HG03342 (cell line): ENCODE results near the gene GDPD3.

Source experiments
- ATAC-seq: cut with Tn5 transposase; IDR thresholded peaks from one replicate; pipeline ENCODE4 v1.9.1; 2021; ENCODE audit warnings: mild to moderate bottlenecking, moderate library complexity; ENCODE audit not compliant: unreplicated experiment

Gene GDPD3, protein sequence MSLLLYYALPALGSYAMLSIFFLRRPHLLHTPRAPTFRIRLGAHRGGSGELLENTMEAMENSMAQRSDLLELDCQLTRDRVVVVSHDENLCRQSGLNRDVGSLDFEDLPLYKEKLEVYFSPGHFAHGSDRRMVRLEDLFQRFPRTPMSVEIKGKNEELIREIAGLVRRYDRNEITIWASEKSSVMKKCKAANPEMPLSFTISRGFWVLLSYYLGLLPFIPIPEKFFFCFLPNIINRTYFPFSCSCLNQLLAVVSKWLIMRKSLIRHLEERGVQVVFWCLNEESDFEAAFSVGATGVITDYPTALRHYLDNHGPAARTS

DNA sequence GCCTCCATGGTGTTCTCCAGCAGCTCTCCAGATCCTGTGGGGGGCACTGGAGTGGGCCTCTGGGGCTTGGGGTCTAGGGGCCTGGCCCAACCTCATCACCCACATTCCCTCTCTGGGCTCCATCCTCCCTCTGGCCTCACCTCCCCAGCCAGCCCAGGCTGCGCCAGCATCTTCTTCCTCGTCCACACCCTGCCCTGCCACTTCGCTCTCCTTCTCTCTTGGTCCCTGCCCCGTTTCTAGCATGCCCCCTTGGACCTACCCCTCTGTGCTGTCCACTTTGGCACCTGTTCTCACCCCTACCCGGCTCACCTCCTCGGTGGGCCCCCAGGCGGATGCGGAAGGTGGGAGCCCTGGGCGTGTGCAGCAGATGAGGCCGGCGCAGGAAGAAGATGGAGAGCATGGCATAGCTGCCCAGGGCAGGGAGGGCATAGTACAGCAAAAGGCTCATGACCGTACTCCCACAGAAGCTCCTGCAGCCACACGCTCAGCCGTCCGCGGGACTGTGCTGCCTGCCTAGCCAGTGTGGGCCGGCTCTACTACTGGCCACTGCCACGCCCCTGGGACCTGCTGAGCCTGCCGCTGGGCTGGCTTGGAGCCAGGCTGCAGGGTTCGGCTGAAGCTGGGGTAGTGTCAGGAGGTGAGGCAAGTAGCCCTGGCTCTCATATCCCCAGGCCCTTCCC lies at the start of gene GDPD3:
GDPD3 (minus strand) TSS at position 507 of the 680 bp plus-strand sequence; CDS start at position 448, 59 bp downstream.
- no peak for ATAC-seq

DNA sequence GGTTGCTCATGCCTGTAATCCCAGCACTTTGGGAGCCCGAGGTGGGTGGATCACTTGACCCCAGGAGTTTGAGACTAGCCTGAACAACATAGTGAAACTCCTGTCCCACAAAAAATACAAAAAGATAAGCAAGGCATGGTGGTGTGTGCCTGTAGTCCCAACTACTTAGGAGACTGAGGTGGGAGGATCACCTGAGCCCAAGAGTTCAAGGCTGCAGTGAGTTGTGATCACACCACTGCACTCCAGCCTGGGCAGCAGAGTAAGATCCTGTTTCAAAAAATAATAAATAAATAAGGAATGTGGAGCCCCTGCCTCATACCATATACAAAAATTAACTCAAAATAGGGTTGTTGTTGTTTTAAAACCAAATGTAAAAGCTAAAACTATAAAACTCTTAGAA lies 43.9 kb upstream of the GDPD3 start:
- ATAC-seq, result no peak

DNA sequence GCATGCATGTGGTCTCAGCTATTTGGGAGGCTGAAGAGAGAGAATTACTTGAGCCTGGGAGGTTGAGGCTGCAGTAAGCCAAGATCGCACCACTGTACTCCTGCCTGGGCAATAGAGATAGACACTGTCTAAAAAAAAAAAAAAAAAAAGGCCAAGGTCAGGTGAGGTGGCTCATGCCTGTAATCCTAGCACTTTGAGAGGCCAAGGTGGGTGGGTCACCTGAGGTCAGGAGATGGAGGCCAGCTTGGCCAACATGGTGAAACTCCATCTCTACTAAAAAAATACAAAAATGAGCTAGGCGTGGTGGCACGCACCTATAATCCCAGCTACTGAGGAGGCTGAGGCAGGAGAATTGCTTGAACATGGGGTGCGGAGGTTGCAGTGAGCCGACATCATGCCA lies 41.9 kb upstream of the GDPD3 start:
- no peak for ATAC-seq

DNA sequence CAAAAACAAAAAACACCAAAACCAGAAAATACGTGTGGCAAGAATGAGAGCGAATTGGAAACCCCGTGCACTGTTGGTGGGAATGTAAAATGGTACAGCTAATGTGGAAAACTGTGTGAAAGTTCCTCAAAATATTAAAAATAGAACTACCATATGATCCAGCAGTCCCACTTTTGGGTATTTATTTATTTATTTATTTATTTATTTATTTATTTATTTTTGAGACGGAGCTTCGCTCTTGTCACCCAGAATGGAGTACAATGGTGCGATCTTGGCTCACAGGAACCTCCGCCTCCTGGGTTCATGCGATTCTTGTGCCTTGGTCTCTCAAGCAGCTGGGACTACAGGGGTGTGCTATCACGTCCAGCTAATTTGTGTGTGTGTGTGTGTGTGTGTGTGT lies 39.2 kb upstream of the GDPD3 start:
- ATAC-seq, result no peak

DNA sequence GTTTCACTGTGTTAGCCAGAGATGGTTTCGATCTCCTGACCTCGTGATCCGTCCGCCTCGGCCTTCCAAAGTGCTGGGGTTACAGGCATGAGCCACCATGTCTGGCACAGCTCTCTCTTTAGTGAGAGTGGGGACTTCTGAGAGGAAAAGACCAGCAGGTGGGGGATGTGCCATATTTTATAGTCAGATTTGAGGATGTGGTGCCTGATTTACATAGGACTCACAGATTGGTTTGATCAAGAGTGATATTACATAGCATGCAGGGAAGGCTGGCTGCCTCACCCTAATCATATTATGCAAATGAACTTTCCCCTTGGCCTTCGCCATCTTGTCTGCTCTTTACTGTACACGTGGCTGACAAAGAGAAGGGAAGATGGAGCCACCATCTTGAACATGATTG lies 37.8 kb upstream of the GDPD3 start:
- ATAC-seq, result no peak

DNA sequence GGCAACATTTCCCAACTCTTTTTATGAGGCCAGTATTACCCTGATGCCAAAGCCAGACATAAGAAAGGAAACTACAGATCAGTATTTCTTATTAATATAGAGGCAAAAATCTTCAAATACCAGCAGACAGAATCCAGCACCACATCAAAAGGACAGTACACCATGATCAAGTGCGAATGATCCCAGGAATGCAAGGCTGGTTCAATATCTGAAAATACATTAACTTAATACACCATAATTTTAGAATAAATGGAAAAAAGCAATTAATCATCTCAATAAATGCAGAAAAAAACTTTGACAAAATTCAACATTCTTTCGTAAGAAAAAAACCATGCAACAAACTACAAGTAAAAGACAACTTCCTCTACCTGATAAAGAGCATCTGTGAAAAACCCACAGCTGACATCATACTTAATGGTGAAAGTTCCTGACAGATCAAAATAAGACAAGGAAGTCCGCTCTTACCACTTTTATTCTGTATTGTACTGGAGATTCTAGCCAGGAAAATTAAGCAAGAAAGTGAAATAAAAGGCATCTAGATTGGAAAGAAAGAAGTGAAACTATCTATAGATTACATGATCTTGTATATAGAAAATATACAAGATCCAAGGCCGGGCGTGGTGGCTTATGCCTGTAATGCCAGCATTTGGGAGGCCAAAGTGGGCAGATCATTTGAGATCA lies 36.1 kb upstream of the GDPD3 start:
- no peak for ATAC-seq

DNA sequence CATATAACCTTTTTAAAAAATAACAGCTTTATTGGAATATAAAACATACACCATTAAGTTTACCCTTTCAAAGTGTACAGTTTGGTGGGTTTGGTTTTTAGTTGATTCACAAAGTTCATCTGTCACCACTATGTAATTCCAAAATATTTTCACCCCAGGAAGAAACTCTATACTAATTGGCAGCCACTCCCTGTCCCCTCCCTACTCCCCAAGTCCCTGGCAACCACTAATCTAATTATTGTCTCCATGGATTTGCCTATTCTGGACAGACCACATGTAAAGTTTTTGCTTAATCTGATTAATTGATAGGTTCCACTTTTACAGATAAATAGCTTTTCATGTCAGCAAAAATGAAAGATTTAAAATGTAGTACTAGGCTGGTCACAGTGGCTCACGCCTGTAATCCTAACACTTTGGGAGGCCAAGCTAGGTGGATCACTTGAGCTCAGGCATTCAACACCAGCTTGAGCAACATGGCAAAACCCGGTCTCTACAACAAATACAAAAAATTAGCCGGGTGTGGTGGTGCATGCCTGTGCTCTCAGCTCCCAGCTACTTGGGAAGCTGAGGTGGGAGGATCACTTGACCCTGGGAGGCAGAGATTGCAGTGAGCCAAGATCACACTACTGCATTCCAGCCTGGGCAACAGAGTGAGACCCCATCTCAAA lies 34.6 kb upstream of the GDPD3 start:
- no peak for ATAC-seq

DNA sequence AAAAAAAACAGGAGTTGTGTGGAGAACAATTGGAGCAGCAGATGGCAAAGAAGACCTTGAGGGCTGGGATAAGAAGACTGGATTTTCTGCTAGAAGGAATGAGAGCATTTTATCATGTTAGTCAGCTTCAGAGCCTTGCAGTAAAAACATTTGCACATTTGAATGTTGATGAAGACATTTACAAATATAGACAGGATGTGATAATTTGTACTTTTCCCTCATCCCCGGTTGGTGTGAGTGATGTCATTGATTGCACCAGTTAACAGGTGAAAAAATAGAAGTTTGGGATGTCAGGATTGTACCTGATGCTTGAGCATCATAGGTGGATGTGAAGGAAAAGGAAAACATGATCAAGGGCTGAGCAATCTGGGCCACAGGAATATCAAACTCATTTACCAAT lies 32.3 kb upstream of the GDPD3 start:
- no peak for ATAC-seq

DNA sequence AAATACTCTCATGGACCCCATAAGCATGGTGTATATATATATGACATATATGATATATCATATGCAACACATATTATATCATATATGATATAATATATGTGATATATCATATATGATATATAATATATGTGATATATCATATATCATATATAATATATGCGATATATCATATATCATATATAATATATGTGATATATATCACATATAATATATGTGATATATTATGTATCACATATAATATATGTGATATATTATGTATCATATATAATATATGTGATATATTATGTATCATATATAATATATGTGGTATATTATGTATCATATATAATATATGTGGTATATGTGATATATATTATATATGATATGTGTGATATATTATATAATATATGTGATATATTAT lies 31.6 kb upstream of the GDPD3 start:
- no peak for ATAC-seq

DNA sequence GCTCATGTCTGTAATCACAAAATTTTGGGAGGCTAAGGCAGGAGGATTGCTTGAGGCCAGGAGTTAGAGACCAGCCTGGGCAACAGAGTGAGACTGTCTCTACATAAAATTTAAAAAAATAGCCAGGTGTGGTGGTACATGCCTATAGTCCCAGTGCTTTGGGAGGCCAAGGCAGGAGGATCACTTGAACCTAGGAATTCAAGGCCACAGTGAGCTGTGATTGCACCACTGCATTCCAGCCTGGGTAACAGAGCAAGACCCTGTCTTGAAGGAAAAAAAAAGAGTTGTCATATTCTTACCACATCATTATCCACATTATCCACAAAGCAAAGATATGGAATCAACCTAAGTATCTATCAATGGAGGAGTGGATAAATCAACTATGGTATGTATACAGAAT lies 30.7 kb upstream of the GDPD3 start:
- no peak for ATAC-seq

DNA sequence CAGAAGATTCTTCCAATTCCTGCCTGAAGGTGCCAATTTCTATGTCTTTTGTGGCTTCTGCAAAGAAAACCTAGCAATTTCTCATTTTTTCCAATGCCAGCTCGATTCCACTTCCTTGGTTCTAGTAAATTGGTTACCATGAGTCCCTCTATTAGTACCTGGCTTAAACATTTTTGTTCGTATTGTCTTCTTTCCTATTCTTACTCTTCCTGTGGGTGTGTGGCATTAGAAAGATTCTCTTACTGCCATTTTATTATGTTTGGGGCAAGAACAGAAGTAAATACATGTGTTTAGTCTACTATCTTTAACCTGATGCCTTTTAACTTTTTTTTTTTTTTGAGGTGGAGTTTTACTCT lies 30.0 kb upstream of the GDPD3 start:
- no peak for ATAC-seq

DNA sequence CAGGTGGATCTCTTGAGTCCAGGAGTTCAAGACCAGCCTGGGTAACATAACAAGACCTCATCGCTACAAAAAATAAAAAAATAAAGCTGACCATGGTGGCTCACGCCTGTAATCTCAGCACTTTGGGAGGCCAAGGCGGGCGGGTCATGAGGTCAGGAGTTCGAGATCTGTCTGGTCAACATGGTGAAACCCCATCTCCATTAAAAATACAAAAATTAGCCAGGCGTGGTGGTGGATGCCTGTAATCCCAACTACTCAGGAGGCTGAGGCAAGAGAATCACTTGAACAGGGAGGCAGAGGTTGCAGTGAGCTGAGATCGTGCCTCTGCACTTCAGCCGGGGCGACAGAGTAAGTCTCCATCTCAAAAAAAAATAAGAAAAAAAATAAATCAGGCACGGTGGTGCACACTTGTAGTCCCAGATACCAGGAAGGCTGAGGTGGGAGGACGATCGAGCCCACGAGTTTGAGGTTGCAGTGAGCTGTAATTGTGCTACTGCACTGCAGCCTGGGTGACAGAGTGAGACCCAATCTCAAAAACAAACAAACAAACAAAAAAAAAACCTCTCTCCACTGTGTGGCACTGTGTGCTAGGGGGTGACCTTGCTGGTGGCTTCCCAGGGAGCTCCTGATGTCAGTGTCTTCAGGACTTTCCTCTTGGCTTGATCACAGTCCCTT lies 29.5 kb upstream of the GDPD3 start:
- ATAC-seq, result no peak

DNA sequence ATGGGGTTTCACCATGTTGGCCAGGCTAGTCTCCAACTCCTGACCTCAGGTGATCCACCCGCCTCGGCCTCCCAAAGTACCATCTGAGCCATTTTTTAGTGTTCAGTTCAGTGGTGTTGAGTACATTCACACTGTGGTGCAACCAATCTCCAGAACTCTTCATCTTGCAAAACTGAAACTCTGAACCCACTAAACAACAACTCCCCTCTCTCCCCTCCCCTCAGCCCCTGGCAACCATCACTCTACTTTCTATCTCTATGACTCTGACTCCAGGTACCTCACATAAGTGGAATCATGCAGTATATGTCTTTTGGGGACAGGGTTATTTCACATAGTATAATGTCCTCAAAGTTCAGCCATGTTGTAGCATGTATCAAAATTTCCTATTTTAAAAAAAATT lies 28.4 kb upstream of the GDPD3 start:
- no peak for ATAC-seq

DNA sequence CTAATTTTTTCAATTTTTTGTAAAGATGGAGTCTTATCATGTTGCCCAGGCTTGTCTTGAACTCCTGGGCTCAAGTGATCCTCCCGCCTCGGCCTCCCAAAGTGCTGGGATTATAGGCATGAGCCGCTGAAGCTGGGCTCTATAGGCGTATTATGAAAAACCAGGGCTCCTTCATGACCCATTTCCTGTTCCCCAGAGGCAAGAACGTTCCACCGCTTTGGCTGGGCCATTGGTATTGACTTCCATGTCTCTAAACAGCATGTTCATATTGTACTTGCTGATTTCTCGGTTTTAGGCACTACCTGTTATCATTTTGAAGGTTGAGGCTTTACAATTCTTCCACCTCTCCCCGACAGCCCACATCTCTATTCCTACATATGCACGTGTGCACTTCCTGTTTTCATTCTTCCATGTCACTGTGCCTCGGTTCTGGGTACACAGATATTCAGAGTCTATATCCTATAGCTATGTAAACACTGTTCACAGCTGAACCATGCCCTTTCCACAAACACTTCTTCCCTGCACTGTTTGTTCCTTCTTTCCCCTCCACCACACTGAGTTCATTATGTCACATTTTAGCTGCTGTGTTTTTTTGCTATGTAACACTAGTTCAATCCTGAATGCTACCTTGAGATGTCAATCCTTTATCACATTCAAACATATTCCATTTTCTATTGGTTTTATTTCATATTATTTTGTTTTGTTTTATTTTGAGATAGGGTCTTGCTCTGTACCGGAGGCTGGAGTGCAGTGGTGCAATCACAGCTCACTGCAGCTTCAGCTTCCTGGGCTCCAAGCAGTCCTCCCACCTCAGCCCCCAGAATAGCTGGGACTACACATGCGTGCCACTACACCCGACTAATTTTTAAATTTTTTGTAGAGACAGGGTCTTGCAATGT lies 26.5 kb upstream of the GDPD3 start:
- ATAC-seq, result no peak

DNA sequence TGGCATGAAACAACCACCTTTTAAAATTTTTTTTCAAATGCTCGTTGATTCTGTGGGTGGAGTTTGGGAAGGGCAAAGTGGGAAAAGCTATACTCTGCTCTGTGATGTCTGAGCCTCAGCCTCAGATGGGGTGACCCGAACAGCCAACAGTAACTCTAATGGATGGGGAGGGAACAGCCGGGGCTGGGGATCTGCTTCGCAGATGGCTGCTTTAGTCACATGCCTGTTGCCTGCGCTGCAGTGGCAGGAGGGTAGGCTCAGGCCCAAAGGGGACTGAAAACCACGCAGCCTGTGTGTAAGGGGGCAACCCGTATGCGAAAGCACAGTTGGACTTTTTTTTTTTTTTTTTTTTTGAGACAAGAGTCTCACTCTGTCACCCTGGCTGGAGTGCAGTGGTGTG lies 24.6 kb upstream of the GDPD3 start:
- no peak for ATAC-seq

DNA sequence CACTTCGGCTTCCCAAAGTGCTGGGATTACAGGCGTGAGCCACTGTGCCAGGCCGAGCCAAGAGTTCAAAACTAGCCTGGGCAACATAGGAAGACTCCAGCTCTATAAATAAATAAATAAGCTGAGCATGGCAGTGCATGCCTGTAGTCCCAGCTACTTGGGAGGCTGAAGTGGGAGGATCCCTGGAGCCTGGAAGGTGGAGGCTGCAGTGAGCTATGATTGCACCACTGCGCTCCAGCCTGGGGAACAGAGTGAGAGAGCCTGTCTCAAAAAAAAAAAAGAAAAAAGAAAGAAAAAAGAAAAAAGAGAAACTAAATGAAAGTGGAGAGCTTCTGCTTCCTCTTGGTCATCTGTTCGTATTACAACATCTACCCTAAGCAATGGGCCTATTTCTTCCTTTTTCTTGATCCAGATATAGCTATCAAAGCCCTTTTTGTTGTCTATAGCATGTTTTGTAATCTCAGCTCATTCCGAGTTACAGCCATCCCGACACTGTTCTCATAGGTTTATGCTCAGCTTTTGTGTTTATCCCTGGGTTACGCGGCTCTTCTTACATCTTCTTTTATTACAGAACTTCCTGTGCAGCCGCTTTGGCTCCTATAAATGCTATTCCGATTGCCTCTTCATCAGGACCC lies 23.8 kb upstream of the GDPD3 start:
- ATAC-seq, result no peak

DNA sequence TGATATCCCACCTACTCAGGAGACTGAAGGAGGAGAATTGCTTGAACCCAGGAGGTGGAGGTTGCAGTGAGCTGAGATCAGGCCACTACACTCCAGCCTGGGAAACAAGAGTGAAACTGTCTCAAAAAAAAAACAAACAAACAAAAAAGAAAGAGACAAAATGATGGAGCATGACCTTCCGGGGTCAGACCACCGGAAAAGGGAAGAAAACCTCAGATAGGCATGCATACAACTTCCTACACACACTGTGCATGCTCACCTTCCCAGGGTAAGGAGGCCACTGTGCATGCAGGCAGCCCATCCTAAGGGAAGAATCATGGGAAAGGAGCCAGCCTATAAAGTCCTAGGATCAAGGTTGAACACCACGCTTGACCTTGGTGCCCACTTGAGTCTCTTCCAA lies 19.3 kb upstream of the GDPD3 start:
- no peak for ATAC-seq

DNA sequence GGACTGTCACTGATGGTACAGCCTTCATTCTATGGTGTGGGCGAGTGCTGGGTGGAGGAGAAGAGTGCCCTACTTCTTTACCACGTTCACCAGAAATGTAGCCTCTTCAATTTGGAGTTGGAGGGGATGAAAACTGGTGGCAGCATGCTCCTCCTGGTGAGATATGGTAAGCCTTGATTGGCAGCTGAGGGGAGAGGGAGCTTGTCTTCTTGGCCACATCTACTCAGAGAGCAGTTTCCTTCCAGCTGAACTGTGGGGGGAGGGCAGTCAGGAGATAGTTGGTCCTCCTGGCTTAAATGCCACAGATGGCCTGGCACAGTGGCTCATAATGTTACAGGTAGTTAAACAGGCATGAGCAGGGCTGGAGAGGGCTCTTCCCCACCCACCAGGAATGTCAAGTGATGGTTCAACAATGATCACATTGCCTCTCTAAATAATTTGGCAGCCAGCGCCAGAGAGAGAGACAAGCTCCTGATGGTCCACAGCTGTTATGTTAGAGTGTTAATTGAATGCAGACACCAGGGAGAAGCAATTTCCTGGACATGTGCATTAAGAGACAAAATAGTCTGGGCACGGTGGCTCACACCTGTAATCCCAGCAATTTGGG lies 18.6 kb upstream of the GDPD3 start:
- ATAC-seq, result no peak

DNA sequence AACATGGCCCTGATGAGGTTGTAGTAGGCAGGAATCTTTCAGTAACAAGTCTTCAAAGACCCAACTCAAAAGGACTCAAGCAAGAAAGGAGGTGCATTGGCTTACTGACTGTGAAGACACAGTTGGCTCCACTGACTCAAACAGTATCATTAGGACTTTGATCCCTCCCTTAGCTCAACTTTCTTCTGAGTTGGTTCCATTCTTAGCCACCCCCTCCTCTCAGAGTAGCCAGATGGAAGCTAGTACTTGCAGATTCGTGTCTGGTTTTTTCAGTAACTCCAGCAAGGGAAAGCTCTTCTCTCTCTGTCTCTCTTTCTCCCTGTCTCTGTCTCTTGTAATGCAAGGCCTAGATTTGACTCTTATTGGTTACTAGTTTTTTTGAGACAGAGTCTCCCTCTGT lies 14.7 kb upstream of the GDPD3 start:
- ATAC-seq, result no peak
